CD4-positive, CD25-positive, alpha-beta regulatory T cell (primary cell): ENCODE measurements around the gene CEP192. TPM values are rescaled to one million over a fixed set of nuclear protein-coding genes. Genes with fewer than 3 reads are reported as not detected.
"Not testable (repeated sequence)": the region's sequence is repeated elsewhere in the genome, so short reads cannot be mapped to it uniquely, and the experiment has no call there.

Experiments
- ATAC-seq, 2 donors: fragments of 150-1000 bp; cut with Tn5 transposase; one replicate each; pipeline ENCODE4 v1.10.0; 2021; ENCODE audit warnings: low read depth in 2 of 2, moderate number of reproducible peaks in 2 of 2, moderate library complexity in 1 of 2
- DNase-seq, 3 donors: peaks; one replicate each; pipeline versions ENCODE4 v3.0.0 to v3.0.0-alpha.2; 2012 to 2022; ENCODE audit warnings: mixed read lengths in 1 of 3
- H3K27ac ChIP-seq: one replicate; pipeline ENCODE4 v1.7.0; 2013; ENCODE audit warnings: mild to moderate bottlenecking, low read length; ENCODE audit not compliant: insufficient read depth, poor library complexity, severe bottlenecking
- H3K27me3 ChIP-seq: one replicate; pipeline ENCODE4 v1.7.0; 2013; ENCODE audit warnings: low read length; ENCODE audit not compliant: control insufficient read depth, insufficient read depth
- H3K36me3 ChIP-seq: one replicate; pipeline ENCODE4 v1.7.0; 2013; ENCODE audit warnings: mild to moderate bottlenecking, low read length, moderate library complexity; ENCODE audit not compliant: control insufficient read depth, insufficient read depth
- H3K4me1 ChIP-seq: 2 replicates; pipeline ENCODE4 v1.7.0; 2013; ENCODE audit warnings: mild to moderate bottlenecking, low read length; ENCODE audit not compliant: insufficient read depth, control insufficient read depth, poor library complexity, severe bottlenecking
- H3K4me3 ChIP-seq: one replicate; pipeline ENCODE4 v1.7.0; 2013; ENCODE audit warnings: low read depth, mild to moderate bottlenecking, low read length, moderate library complexity
- H3K9me3 ChIP-seq, 2 experiments: 1 replicate in 1 of 2; 2 replicates in 1 of 2; pipeline ENCODE4 v1.7.0; 2013; ENCODE audit warnings: low read length in 2 of 2, mild to moderate bottlenecking in 1 of 2, moderate library complexity in 1 of 2; ENCODE audit not compliant: control insufficient read depth in 2 of 2
- H3K27ac Mint-ChIP-seq, 3 donors: one replicate each; pipeline ENCODE4 v1.8.0; 2020 to 2022; ENCODE audit warnings: mild to moderate bottlenecking in 3 of 3, mixed read lengths in 3 of 3, moderate library complexity in 2 of 3
- H3K27me3 Mint-ChIP-seq: one replicate; pipeline ENCODE4 v1.8.0; 2022; ENCODE audit warnings: mild to moderate bottlenecking, mixed read lengths
- H3K36me3 Mint-ChIP-seq: one replicate; pipeline ENCODE4 v1.8.0; 2020; ENCODE audit warnings: mixed read lengths
- H3K4me1 Mint-ChIP-seq, 4 donors: one replicate each; pipeline ENCODE4 v1.8.0; 2020 to 2022; ENCODE audit warnings: mixed read lengths in 4 of 4, mild to moderate bottlenecking in 1 of 4
- H3K4me3 Mint-ChIP-seq, 4 donors: one replicate each; pipeline ENCODE4 v1.8.0; 2020 to 2022; ENCODE audit warnings: mild to moderate bottlenecking in 4 of 4, mixed read lengths in 4 of 4, moderate library complexity in 3 of 4
- H3K9me3 Mint-ChIP-seq, 7 donors: one replicate each; pipeline ENCODE4 v1.8.0; 2020 to 2022; ENCODE audit warnings: mixed read lengths in 7 of 7, mild to moderate bottlenecking in 3 of 7, moderate library complexity in 2 of 7
- polyA plus RNA-seq, 4 donors: library from polyadenylated mRNA; unstranded; fragments of 300-500 nt; fragmentation: Illumina TruSeq; gene quantifications; one replicate each; pipeline ENCODE4 v1.2.3, GENCODE V29; 2021
- total RNA-seq: library from RNA; stranded (reverse); gene quantifications from one replicate; pipeline ENCODE4 v1.2.3, GENCODE V29; 2022

The CEP192 gene
- total and polyA plus RNA-seq, 5 donors from 2014 or later = 5.3 to 38.6 (median 7.2) TPM

DNA sequence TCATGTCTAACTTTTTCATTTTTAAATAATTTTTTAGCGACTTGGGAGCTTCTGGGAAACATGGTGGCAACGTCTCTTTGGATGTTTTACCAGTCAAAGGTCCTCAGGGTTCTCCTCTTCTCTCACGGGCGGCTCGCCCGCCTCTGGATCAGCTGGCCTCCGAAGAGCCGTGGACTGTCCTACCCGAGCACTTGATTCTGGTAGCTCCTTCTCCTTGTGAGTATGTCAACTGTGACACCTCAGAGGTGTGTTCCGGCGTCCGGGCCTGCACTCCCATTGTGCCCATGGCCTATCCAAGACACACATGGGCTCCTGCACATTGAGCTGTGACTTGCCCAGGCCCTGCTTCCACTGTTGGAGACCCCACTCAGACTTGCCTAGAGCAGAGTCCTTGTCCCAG, 104.3 kb downstream of the CEP192 start:
- H3K27me3 Mint-ChIP-seq = no peaks in the 10 kb centered on the region
- Histone ChIP-seq H3K36me3 (peaks cover 74% of the 10 kb centered on the region), H3K27me3 (no peaks in the 10 kb centered on the region), H3K4me3 (no peak overlapping the region), H3K27ac (no peak overlapping the region), H3K4me1 (no peaks in the 10 kb centered on the region), H3K9me3 (no peaks in the 10 kb centered on the region)
- DNase-seq (no peak), ATAC-seq (no peak)
- peaks cover 0 to 3% (median 0%) of the 10 kb centered on the region in 4 donors for H3K4me1 Mint-ChIP-seq
- H3K36me3 Mint-ChIP-seq = peaks cover 60% of the 10 kb centered on the region
- peak overlapping the region in 1 of 3 donors; percentile 56 for H3K27ac Mint-ChIP-seq
- H3K4me3 Mint-ChIP-seq = no peak overlapping the region
- H3K9me3 Mint-ChIP-seq = peaks cover 0 to 2% (median 0%) of the 10 kb centered on the region in 7 donors

DNA sequence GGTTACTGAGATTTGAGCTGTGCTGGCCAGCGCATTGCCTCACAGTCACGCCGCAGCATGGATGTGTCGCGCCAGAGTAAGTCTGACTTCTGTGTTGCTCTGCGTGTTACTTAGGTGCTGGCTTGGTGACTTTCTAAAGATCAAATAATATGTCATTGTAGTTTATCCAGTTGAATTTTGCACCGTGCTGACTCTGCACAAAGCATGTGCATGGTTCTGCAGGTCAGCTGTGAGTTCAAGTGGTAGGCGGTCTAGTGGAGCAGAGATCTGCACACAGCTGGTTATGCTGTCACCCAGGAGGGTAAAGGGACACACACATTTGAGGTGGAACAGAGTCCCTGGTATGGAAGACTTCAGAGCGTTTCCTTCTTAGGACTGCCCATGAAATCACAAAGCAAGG, 105.1 kb downstream of the CEP192 start:
- Histone ChIP-seq H3K4me1 (no peaks in the 10 kb centered on the region), H3K27me3 (no peaks in the 10 kb centered on the region), H3K9me3 (no peaks in the 10 kb centered on the region), H3K36me3 (peaks cover 74% of the 10 kb centered on the region), H3K4me3 (no peak overlapping the region), H3K27ac (no peak overlapping the region)
- ATAC-seq (no peak), DNase-seq (no peak)
- Mint-ChIP-seq H3K4me3 (no peak overlapping the region), H3K9me3 (peaks cover 0 to 2% (median 0%) of the 10 kb centered on the region in 7 donors), H3K27me3 (no peaks in the 10 kb centered on the region), H3K36me3 (peaks cover 61% of the 10 kb centered on the region), H3K4me1 (no peaks in the 10 kb centered on the region), H3K27ac (peak overlapping the region in 1 of 3 donors; percentile 60)

GRCh38 chr18:13096719-13097118, 105.6 kb downstream of the CEP192 start:
- Histone ChIP-seq H3K9me3 (no peaks in the 10 kb centered on the region), H3K27ac (no peak overlapping the region), H3K27me3 (no peaks in the 10 kb centered on the region), H3K4me3 (no peak overlapping the region), H3K4me1 (no peaks in the 10 kb centered on the region), H3K36me3 (peaks cover 77% of the 10 kb centered on the region)
- Mint-ChIP-seq H3K9me3 (peaks cover 0 to 2% (median 0%) of the 10 kb centered on the region in 7 donors), H3K27me3 (no peaks in the 10 kb centered on the region), H3K27ac (no peak overlapping the region), H3K4me1 (no peaks in the 10 kb centered on the region), H3K36me3 (peaks cover 64% of the 10 kb centered on the region), H3K4me3 (no peak overlapping the region)
- no peak for ATAC-seq
- DNase-seq = no peak

- H3K4me3 Mint-ChIP-seq, H3K27me3 Mint-ChIP-seq, H3K4me3 ChIP-seq, H3K9me3 ChIP-seq, ATAC-seq, H3K27me3 ChIP-seq, H3K27ac Mint-ChIP-seq, DNase-seq, H3K4me1 Mint-ChIP-seq, H3K9me3 Mint-ChIP-seq, H3K4me1 ChIP-seq, H3K27ac ChIP-seq: not testable (repeated sequence)
- peaks cover 72% of the 10 kb centered on the region for H3K36me3 Mint-ChIP-seq
- H3K36me3 ChIP-seq = peaks cover 80% of the 10 kb centered on the region
These were observed 106.9 kb downstream of the CEP192 start for GRCh38 chr18:13098104-13098503.

DNA sequence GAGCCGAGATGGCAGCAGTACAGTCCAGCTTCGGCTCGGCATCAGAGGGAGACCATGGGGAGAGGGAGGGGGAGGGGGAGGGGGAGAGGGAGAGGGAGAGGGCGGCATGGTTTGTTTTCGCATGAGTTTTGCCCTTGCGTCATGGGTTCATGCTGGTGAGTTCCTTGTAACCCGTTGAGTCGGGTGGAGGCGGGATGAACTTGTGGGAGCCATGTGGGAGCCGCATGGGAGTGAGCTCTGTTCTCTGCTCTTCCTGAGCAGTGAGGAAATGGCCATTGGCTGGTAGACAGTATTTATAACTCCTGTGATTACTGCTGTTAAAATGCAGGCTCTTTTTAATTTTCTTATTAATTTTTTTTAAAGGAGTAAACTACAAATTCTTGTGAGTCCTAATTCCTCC, 108.0 kb downstream of the CEP192 start:
- peaks cover 73% of the 10 kb centered on the region for H3K36me3 Mint-ChIP-seq

DNA sequence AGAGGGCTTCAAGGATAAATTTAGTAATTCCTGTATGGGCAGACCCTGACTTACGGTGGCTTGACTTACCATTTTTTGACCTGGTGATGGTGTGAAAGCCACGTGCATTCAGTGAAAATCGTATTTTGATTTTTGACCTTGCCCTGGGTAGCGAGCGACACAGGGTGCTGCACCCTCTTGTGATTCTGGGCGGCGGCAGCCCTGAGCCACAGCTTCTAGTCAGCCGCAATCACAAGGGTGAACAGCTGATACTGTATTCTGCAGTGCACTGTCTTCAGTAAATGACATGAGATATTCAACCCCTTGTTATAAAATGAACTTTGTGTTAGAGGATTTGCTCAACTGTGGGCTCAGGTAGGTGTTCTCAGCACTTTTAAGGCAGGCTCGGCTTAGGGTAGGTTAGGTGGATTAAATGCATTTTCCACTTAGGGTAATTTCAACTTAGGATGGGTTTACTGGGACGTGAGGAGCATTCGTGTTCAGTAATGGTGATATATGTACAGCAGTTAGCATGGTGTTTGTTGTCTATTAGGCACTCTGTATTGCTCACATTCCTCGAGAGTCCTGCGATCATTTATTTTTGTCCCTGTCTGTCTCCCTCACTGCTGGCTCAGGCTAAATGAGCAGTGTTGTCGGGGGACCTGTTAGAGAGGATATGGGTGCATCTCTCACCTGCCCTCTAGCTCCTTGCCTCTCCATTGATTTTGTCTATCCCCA, 109.9 kb downstream of the CEP192 start:
- Mint-ChIP-seq H3K27me3 (no peaks in the 10 kb centered on the region), H3K9me3 (peaks cover 0 to 9% (median 0%) of the 10 kb centered on the region in 7 donors), H3K4me1 (peaks cover 0 to under 1% (median 0%) of the 10 kb centered on the region in 4 donors), H3K36me3 (peaks cover 74% of the 10 kb centered on the region), H3K27ac (peak overlapping the region in 1 of 3 donors; percentile 45), H3K4me3 (no peak overlapping the region)
- no peak overlapping the region for H3K27ac ChIP-seq
- peaks cover 82% of the 10 kb centered on the region for H3K36me3 ChIP-seq
- no peaks in the 10 kb centered on the region for H3K9me3 ChIP-seq
- DNase-seq (no peak), ATAC-seq (no peak)
- H3K27me3 ChIP-seq = no peaks in the 10 kb centered on the region
- H3K4me3 ChIP-seq = no peak overlapping the region
- no peaks in the 10 kb centered on the region for H3K4me1 ChIP-seq

More for the DNA sequence above, 108.0 kb downstream of the CEP192 start:
- Mint-ChIP-seq H3K9me3 (peaks cover 0 to 5% (median 0%) of the 10 kb centered on the region in 7 donors), H3K4me1 (no peaks in the 10 kb centered on the region), H3K4me3 (no peak overlapping the region), H3K27me3 (no peaks in the 10 kb centered on the region), H3K27ac (no peak overlapping the region)
- no peaks in the 10 kb centered on the region for H3K27me3 ChIP-seq
- H3K4me3 ChIP-seq = no peak overlapping the region
- H3K4me1 ChIP-seq = no peaks in the 10 kb centered on the region
- H3K27ac ChIP-seq = no peak overlapping the region
- no peaks in the 10 kb centered on the region for H3K9me3 ChIP-seq
- ATAC-seq = no peak
- peaks cover 81% of the 10 kb centered on the region for H3K36me3 ChIP-seq
- no peak for DNase-seq

DNA sequence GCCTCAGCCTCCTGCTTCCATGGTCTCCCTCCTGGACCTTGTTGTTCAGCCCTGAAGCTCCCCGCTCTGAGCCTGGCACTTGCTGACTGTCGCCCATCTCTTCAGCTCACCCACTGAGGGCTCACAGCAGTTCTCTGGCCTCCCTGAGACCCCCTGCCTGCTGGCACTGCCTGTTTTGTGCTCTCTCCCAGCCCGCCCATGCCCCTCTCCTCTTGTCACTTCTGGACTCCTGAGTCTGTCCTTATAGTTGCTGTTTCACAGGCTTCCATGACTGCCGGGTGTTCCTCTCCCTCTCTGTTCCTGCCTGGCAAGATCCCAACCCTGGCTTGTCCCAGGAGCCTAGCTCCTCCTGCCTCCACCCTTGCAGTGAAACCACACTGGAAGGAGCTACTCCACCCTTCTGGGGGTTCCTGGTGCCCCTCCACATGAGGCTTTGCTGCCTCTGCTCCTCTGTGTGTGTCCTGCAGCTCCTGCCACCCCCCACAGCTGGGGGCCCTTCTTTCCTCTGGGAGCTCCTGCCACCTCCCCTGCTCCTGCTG, 110.6 kb downstream of the CEP192 start:
- Mint-ChIP-seq H3K36me3 (peaks cover 74% of the 10 kb centered on the region), H3K4me1 (peaks cover 0 to 4% (median 0%) of the 10 kb centered on the region in 4 donors), H3K9me3 (peaks cover 0 to 9% (median 0%) of the 10 kb centered on the region in 7 donors), H3K4me3 (no peak overlapping the region), H3K27me3 (no peaks in the 10 kb centered on the region), H3K27ac (peak overlapping the region; percentile 54 to 74 (median 69))
- Histone ChIP-seq H3K36me3 (peaks cover 82% of the 10 kb centered on the region), H3K4me3 (no peak overlapping the region), H3K27me3 (no peaks in the 10 kb centered on the region), H3K4me1 (no peaks in the 10 kb centered on the region), H3K9me3 (no peaks in the 10 kb centered on the region), H3K27ac (no peak overlapping the region)
- ATAC-seq (no peak), DNase-seq (no peak)

- Histone ChIP-seq H3K4me3 (no peak overlapping the region), H3K36me3 (peaks cover 91% of the 10 kb centered on the region), H3K4me1 (no peaks in the 10 kb centered on the region), H3K27me3 (no peaks in the 10 kb centered on the region), H3K9me3 (no peaks in the 10 kb centered on the region), H3K27ac (no peak overlapping the region)
- DNase-seq (peak in 1 of 3 donors; percentile 28), ATAC-seq (no peak)
- Mint-ChIP-seq H3K9me3 (peaks cover 0 to 7% (median 0%) of the 10 kb centered on the region in 7 donors), H3K4me3 (no peak overlapping the region), H3K4me1 (peaks cover 0 to 9% (median 2%) of the 10 kb centered on the region in 4 donors), H3K36me3 (peaks cover 82% of the 10 kb centered on the region), H3K27me3 (no peaks in the 10 kb centered on the region), H3K27ac (peak overlapping the region in 1 of 3 donors; percentile 57)
These were observed 112.2 kb downstream of the CEP192 start for GRCh38 chr18:13103366-13103765.
